KMS-11 (cell line): ENCODE measurements around the gene FNBP1L.

ENCODE experiments used
- H2AFZ ChIP-seq: fragments of 200-600 bp; sonication (generic); 2 replicates; pipeline ENCODE4 v1.6.1; 2016; ENCODE audit warnings: antibody characterized with exemption, mixed run types, low read depth
- H3K27ac ChIP-seq: fragments of 200-600 bp; sonication (generic); 2 replicates; pipeline ENCODE4 v1.6.1; 2016; ENCODE audit warnings: mild to moderate bottlenecking, mixed run types
- H3K27me3 ChIP-seq: fragments of 200-600 bp; sonication (generic); 2 replicates; pipeline ENCODE4 v1.6.1; 2017; ENCODE audit warnings: mild to moderate bottlenecking, low read depth, mixed run types, moderate library complexity; ENCODE audit not compliant: insufficient read depth
- H3K36me3 ChIP-seq: fragments of 200-600 bp; sonication (generic); 2 replicates; pipeline ENCODE4 v1.6.1; 2017; ENCODE audit warnings: mild to moderate bottlenecking, mixed run types; ENCODE audit not compliant: insufficient read depth
- H3K4me1 ChIP-seq: fragments of 200-600 bp; sonication (generic); 2 replicates; pipeline ENCODE4 v1.6.1; 2016; ENCODE audit warnings: mild to moderate bottlenecking, low read depth, mixed run types; ENCODE audit not compliant: poor library complexity, severe bottlenecking
- H3K4me2 ChIP-seq: fragments of 200-600 bp; sonication (generic); 2 replicates; pipeline ENCODE4 v1.7.0; 2016; ENCODE audit warnings: mild to moderate bottlenecking, mixed run types
- H3K4me3 ChIP-seq: fragments of 200-600 bp; sonication (generic); IDR thresholded peaks from 2 replicates; pipeline ENCODE4 v1.6.1; 2017; ENCODE audit warnings: low read depth, low read length, mixed read lengths; ENCODE audit not compliant: insufficient read depth
- H3K79me2 ChIP-seq: fragments of 200-600 bp; sonication (generic); 2 replicates; pipeline ENCODE4 v1.6.1; 2016; ENCODE audit warnings: low read depth, mixed run types; ENCODE audit not compliant: insufficient read depth
- H3K9ac ChIP-seq: fragments of 200-600 bp; sonication (generic); 2 replicates; pipeline ENCODE4 v1.6.1; 2016; ENCODE audit warnings: mild to moderate bottlenecking, mixed run types
- H4K20me1 ChIP-seq: fragments of 200-600 bp; sonication (generic); 2 replicates; pipeline ENCODE4 v1.6.1; 2016; ENCODE audit warnings: mild to moderate bottlenecking, mixed run types; ENCODE audit not compliant: insufficient read depth
- CTCF ChIP-seq: fragments of 200-600 bp; sonication (generic); conservative IDR thresholded peaks from 2 replicates; pipeline ENCODE4 v1.6.1; 2017; ENCODE audit warnings: low read depth, mild to moderate bottlenecking, antibody characterized with exemption, low read length, moderate library complexity, mixed read lengths

Gene FNBP1L

GRCh38 chr1:93565496-93566206, 117.7 kb downstream of the FNBP1L start:
- no peaks in the 10 kb centered on the region for H3K27me3 ChIP-seq
- no peak overlapping the region for H3K4me2 ChIP-seq
- TF ChIP-seq CTCF, result no peak
- H2AFZ ChIP-seq, result no peak overlapping the region
- no peaks in the 10 kb centered on the region for H4K20me1 ChIP-seq
- no peaks in the 10 kb centered on the region for H3K36me3 ChIP-seq
- H3K4me3 ChIP-seq, result no peak overlapping the region
- H3K9ac ChIP-seq, result no peak overlapping the region
- H3K4me1 ChIP-seq, result no peaks in the 10 kb centered on the region
- H3K79me2 ChIP-seq, result no peaks in the 10 kb centered on the region
- no peak overlapping the region for H3K27ac ChIP-seq

GRCh38 chr1:93566227-93566626, 118.3 kb downstream of the FNBP1L start:
- Histone ChIP-seq H3K4me3 (no peak overlapping the region), H3K4me1 (no peaks in the 10 kb centered on the region), H3K36me3 (no peaks in the 10 kb centered on the region), H3K27me3 (no peaks in the 10 kb centered on the region), H2AFZ (no peak overlapping the region), H3K79me2 (no peaks in the 10 kb centered on the region), H3K9ac (no peak overlapping the region), H3K4me2 (no peak overlapping the region), H4K20me1 (no peaks in the 10 kb centered on the region), H3K27ac (no peak overlapping the region)
- no peak for TF ChIP-seq CTCF

- no peak for TF ChIP-seq CTCF
- no peak overlapping the region for H3K4me2 ChIP-seq
- no peak overlapping the region for H3K9ac ChIP-seq
- H3K36me3 ChIP-seq, result no peaks in the 10 kb centered on the region
- no peaks in the 10 kb centered on the region for H3K4me1 ChIP-seq
- H3K4me3 ChIP-seq, result no peak overlapping the region
- H3K79me2 ChIP-seq, result no peaks in the 10 kb centered on the region
- H2AFZ ChIP-seq, result no peak overlapping the region
- H4K20me1 ChIP-seq, result no peaks in the 10 kb centered on the region
- H3K27ac ChIP-seq, result no peak overlapping the region
- no peaks in the 10 kb centered on the region for H3K27me3 ChIP-seq
These were observed 119.5 kb downstream of the FNBP1L start for GRCh38 chr1:93567255-93567918.

- no peak overlapping the region for H3K27ac ChIP-seq
- H3K9ac ChIP-seq, result no peak overlapping the region
- H3K36me3 ChIP-seq, result no peaks in the 10 kb centered on the region
- no peaks in the 10 kb centered on the region for H3K79me2 ChIP-seq
- H2AFZ ChIP-seq, result no peak overlapping the region
- H3K4me1 ChIP-seq, result no peaks in the 10 kb centered on the region
- TF ChIP-seq CTCF, result no peak
- no peaks in the 10 kb centered on the region for H4K20me1 ChIP-seq
- H3K27me3 ChIP-seq, result no peaks in the 10 kb centered on the region
- no peak overlapping the region for H3K4me3 ChIP-seq
- H3K4me2 ChIP-seq, result no peak overlapping the region
These were observed 121.6 kb downstream of the FNBP1L start for GRCh38 chr1:93569489-93569888.
